Neural cell (in vitro differentiated cells): ENCODE data around the gene ILF3. TPM values are rescaled to one million over a fixed set of nuclear protein-coding genes. Genes with fewer than 3 reads are reported as not detected.

Experiments used
- H2AFZ ChIP-seq: fragments of 200-600, 300-800 bp; sonication (generic), shearing (Covaris generic); 2 replicates; pipeline ENCODE4 v1.6.0; 2014; ENCODE audit warnings: low read depth, mild to moderate bottlenecking, antibody characterized with exemption, low read length, moderate library complexity
- H3F3A ChIP-seq: fragments of 200-600 bp; shearing (Covaris generic); 2 replicates; pipeline ENCODE4 v1.6.1; 2016; ENCODE audit warnings: mild to moderate bottlenecking, moderate library complexity, mixed read lengths, antibody characterized with exemption, low read length; ENCODE audit not compliant: insufficient read depth, poor library complexity, severe bottlenecking
- H3K27ac ChIP-seq: fragments of 200-600, 300-800 bp; sonication (generic), shearing (Covaris generic); 2 replicates; pipeline ENCODE4 v1.5.1; 2014; ENCODE audit warnings: mild to moderate bottlenecking, low read length, moderate library complexity
- H3K27me3 ChIP-seq: fragments of 300-800, 200-600 bp; sonication (generic), shearing (Covaris generic); 2 replicates; pipeline ENCODE4 v1.6.0; 2014; ENCODE audit warnings: mild to moderate bottlenecking, low read depth, low read length, moderate library complexity; ENCODE audit not compliant: insufficient read depth
- H3K36me3 ChIP-seq: fragments of 300-800, 200-600 bp; sonication (generic), shearing (Covaris generic); 2 replicates; pipeline ENCODE4 v1.5.1; 2014; ENCODE audit warnings: mild to moderate bottlenecking, antibody characterized with exemption, low read length, moderate library complexity; ENCODE audit not compliant: insufficient read depth
- H3K4me2 ChIP-seq: fragments of 300-800, 200-600 bp; sonication (generic), shearing (Covaris generic); 2 replicates; pipeline ENCODE4 v1.6.0; 2014; ENCODE audit warnings: mild to moderate bottlenecking, low read length
- H3K4me3 ChIP-seq: fragments of 300-800, 200-600 bp; sonication (generic), shearing (Covaris generic); 2 replicates; pipeline ENCODE4 v1.5.1; 2014; ENCODE audit warnings: mild to moderate bottlenecking, low read length, moderate library complexity
- H3K79me2 ChIP-seq: fragments of 200-600 bp; shearing (Covaris generic); replicated peaks from 2 replicates; pipeline ENCODE4 v1.6.0; 2014; ENCODE audit warnings: mild to moderate bottlenecking, low read length, moderate library complexity; ENCODE audit not compliant: insufficient read depth
- H3K9ac ChIP-seq: fragments of 300-800, 200-600 bp; sonication (generic), shearing (Covaris generic); 2 replicates; pipeline ENCODE4 v1.6.1; 2016; ENCODE audit warnings: mild to moderate bottlenecking, low read length, mixed read lengths
- H3K9me2 ChIP-seq: fragments of 200-600 bp; shearing (Covaris generic); 2 replicates; pipeline ENCODE4 v1.6.1; 2016; ENCODE audit warnings: mild to moderate bottlenecking, low read length, mixed read lengths; ENCODE audit not compliant: insufficient read depth
- H3K9me3 ChIP-seq: fragments of 200-600, 300-800 bp; sonication (generic), shearing (Covaris generic); 2 replicates; pipeline ENCODE4 v1.6.1; 2016; ENCODE audit warnings: mild to moderate bottlenecking, mixed run types, low read length, moderate library complexity, mixed read lengths
- H4K20me1 ChIP-seq: fragments of 200-600 bp; shearing (Covaris generic); 2 replicates; pipeline ENCODE4 v1.6.1; 2016; ENCODE audit warnings: mild to moderate bottlenecking, mixed run types; ENCODE audit not compliant: insufficient read depth
- CTCF ChIP-seq: fragments of 450-650 bp; IDR thresholded peaks from 2 replicates; pipeline ENCODE4 v1.5.1; 2014; ENCODE audit warnings: antibody characterized with exemption, mild to moderate bottlenecking, moderate library complexity; ENCODE audit not compliant: poor library complexity, severe bottlenecking
- EP300 ChIP-seq: fragments of 450-650 bp; conservative IDR thresholded peaks from 2 replicates; pipeline ENCODE4 v1.6.1; 2014; ENCODE audit warnings: antibody characterized with exemption, mild to moderate bottlenecking, moderate library complexity; ENCODE audit not compliant: poor library complexity, severe bottlenecking
- EZH2 ChIP-seq: fragments of 200-600, 300-800 bp; shearing (Covaris generic), sonication (generic); IDR thresholded peaks from 2 replicates; pipeline ENCODE4 v1.6.1; 2014; ENCODE audit warnings: antibody characterized with exemption, low read length, borderline replicate concordance, mild to moderate bottlenecking; ENCODE audit not compliant: insufficient read depth, poor library complexity, severe bottlenecking
- MXI1 ChIP-seq: fragments of 450-650 bp; conservative IDR thresholded peaks from 2 replicates; pipeline ENCODE4 v1.6.1; 2014; ENCODE audit warnings: antibody characterized with exemption, mild to moderate bottlenecking; ENCODE audit not compliant: poor library complexity, severe bottlenecking
- POLR2AphosphoS5 ChIP-seq: IDR thresholded peaks from 2 replicates; pipeline ENCODE4 v1.6.1; 2012
- RAD21 ChIP-seq: fragments of 450-650 bp; conservative IDR thresholded peaks from 2 replicates; pipeline ENCODE4 v1.6.1; 2014; ENCODE audit warnings: antibody characterized with exemption, mild to moderate bottlenecking, moderate library complexity
- REST ChIP-seq: IDR thresholded peaks from 2 replicates; pipeline ENCODE4 v1.6.1; 2012; ENCODE audit warnings: borderline replicate concordance
- SMC3 ChIP-seq: fragments of 450-650 bp; conservative IDR thresholded peaks from 2 replicates; pipeline ENCODE4 v1.6.1; 2014; ENCODE audit warnings: antibody characterized with exemption, mild to moderate bottlenecking, moderate library complexity; ENCODE audit not compliant: poor library complexity
- TAF1 ChIP-seq: IDR thresholded peaks from 2 replicates; pipeline ENCODE4 v1.6.1; 2012; ENCODE audit warnings: low read depth
- polyA plus RNA-seq: library from polyadenylated mRNA; depleted of rRNA; stranded (reverse); fragments of >200 nt; gene quantifications from 2 replicates; pipeline ENCODE4 v1.2.3, GENCODE V29; 2014

Gene ILF3
- polyA plus RNA-seq, 1 donor from 2014 or later: 464 TPM

GRCh38 chr19:10667867-10668266, 13.7 kb downstream of the ILF3 start:
- Histone ChIP-seq H3K9me3 (no peaks in the 10 kb centered on the region), H3K79me2 (peaks cover 91% of the 10 kb centered on the region), H4K20me1 (peaks cover 63% of the 10 kb centered on the region), H3K9me2 (no peaks in the 10 kb centered on the region), H2AFZ (no peak overlapping the region), H3K36me3 (peaks cover 7% of the 10 kb centered on the region), H3K27ac (no peak overlapping the region), H3K4me3 (no peak overlapping the region), H3K27me3 (no peaks in the 10 kb centered on the region), H3K9ac (no peak overlapping the region), H3K4me2 (no peak overlapping the region), H3F3A (no peaks in the 10 kb centered on the region)
- no peak for TF ChIP-seq CTCF
- TF ChIP-seq RAD21: no peak
- TF ChIP-seq REST: no peak
- no peak for TF ChIP-seq POLR2AphosphoS5
- no peak for TF ChIP-seq EP300
- TF ChIP-seq SMC3: no peak
- no peak for TF ChIP-seq TAF1
- TF ChIP-seq MXI1: no peak
- no peak for TF ChIP-seq EZH2

GRCh38 chr19:10669246-10669645, 15.1 kb downstream of the ILF3 start:
- no peak overlapping the region for H3K9ac ChIP-seq
- H4K20me1 ChIP-seq: peaks cover 55% of the 10 kb centered on the region
- H3K4me3 ChIP-seq: no peak overlapping the region
- no peak for TF ChIP-seq CTCF
- no peak for TF ChIP-seq EP300
- TF ChIP-seq REST: no peak
- TF ChIP-seq POLR2AphosphoS5: no peak
- no peak for TF ChIP-seq RAD21
- no peak for TF ChIP-seq SMC3
- TF ChIP-seq TAF1: no peak
- no peak for TF ChIP-seq EZH2
- no peak for TF ChIP-seq MXI1
- peaks cover 7% of the 10 kb centered on the region for H3K36me3 ChIP-seq
- no peaks in the 10 kb centered on the region for H3K9me3 ChIP-seq
- H3K79me2 ChIP-seq: peaks cover 85% of the 10 kb centered on the region
- H3K27ac ChIP-seq: no peak overlapping the region
- no peak overlapping the region for H2AFZ ChIP-seq
- H3K9me2 ChIP-seq: no peaks in the 10 kb centered on the region
- no peak overlapping the region for H3K4me2 ChIP-seq
- no peaks in the 10 kb centered on the region for H3F3A ChIP-seq
- no peaks in the 10 kb centered on the region for H3K27me3 ChIP-seq
